OCI-LY3 (cell line): ENCODE data around the gene CLK2.

Experiments used
- EZH2phosphoT487 ChIP-seq: fragments of 200-600 bp; shearing (Covaris generic); IDR thresholded peaks from 2 replicates; pipeline ENCODE4 v1.6.1; 2018; ENCODE audit warnings: antibody characterized with exemption, mixed run types, low read depth
- TF ChIP-seq, protein P1 (sequence below): fragments of 200-600, 300-600 bp; sonication (generic); IDR thresholded peaks from 2 replicates; pipeline ENCODE4 v1.5.1; 2014; ENCODE audit warnings: antibody characterized with exemption, low read length, low read depth

DNA sequence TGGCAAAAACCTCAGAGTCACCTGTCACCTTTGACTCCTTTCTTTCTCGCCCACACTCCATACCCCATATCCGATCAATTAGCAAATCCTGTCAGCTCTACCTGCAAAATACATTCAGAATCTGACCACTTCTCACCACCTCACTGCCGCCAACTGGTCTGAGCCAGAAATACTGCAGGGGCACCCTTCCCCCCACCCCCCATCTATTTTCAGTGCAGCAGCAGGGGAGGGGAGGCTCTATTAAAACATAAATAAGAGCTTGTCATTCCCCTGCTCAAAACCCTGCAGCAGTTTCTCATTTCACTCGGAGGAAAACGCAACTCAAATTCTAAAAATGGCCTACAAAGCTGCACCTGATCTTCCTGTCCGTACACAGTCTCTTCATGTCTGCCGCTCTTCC is 24.1 kb upstream of the CLK2 start:
- TF ChIP-seq, protein P1, sequence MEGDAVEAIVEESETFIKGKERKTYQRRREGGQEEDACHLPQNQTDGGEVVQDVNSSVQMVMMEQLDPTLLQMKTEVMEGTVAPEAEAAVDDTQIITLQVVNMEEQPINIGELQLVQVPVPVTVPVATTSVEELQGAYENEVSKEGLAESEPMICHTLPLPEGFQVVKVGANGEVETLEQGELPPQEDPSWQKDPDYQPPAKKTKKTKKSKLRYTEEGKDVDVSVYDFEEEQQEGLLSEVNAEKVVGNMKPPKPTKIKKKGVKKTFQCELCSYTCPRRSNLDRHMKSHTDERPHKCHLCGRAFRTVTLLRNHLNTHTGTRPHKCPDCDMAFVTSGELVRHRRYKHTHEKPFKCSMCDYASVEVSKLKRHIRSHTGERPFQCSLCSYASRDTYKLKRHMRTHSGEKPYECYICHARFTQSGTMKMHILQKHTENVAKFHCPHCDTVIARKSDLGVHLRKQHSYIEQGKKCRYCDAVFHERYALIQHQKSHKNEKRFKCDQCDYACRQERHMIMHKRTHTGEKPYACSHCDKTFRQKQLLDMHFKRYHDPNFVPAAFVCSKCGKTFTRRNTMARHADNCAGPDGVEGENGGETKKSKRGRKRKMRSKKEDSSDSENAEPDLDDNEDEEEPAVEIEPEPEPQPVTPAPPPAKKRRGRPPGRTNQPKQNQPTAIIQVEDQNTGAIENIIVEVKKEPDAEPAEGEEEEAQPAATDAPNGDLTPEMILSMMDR = no peak
- no peak for TF ChIP-seq EZH2phosphoT487
